Endothelial cell of umbilical vein (primary cell): ENCODE data around the gene FAM184B. TPM values are rescaled to one million over a fixed set of nuclear protein-coding genes. Genes with fewer than 3 reads are reported as not detected.

ENCODE experiments used
- BruUV-seq: library from RNA; stranded (reverse); fragments of 400-500 nt; replicated peaks from 2 replicates; lab custom pipeline; 2021; lab: Mats Ljungman, UMichigan
- CTCF ChIA-PET: fragments of 300-600, 350-600 bp; sonication (Branson Sonifier 250); formaldehyde crosslinking; loops from one replicate; lab custom pipeline; 2021; ENCODE audit warnings: antibody characterized with exemption, inconsistent platforms; lab: Charles Lee
- POLR2A ChIA-PET: fragments of 300-600, 350-600 bp; sonication (Branson Sonifier 250); formaldehyde crosslinking; loops from one replicate; lab custom pipeline; 2021; ENCODE audit warnings: antibody characterized with exemption, inconsistent platforms; lab: Charles Lee
- DNase-seq: peaks from one replicate; pipeline ENCODE4 v3.0.0-alpha.2; 2011; ENCODE audit warnings: low read depth, low spot score
- FAIRE-seq: peaks from 2 replicates; lab custom pipeline; 2011; peaks lifted over from hg19 to GRCh38; lab: Jason Lieb, UNC
- H2AFZ ChIP-seq: 2 replicates; pipeline ENCODE4 v1.6.0; 2012; ENCODE audit warnings: low read depth, low read length, control low read depth, inconsistent platforms
- H3K27ac ChIP-seq: 2 replicates; pipeline ENCODE4 v1.5.1; 2011; ENCODE audit warnings: low read depth, mild to moderate bottlenecking, control low read depth, low read length, moderate library complexity; ENCODE audit not compliant: insufficient read depth
- H3K27me3 ChIP-seq, 2 experiments: 2 replicates each; pipeline versions ENCODE4 v1.6.0 to v1.6.1; 2011; ENCODE audit warnings: low read length in 2 of 2, mixed read lengths in 1 of 2; ENCODE audit not compliant: control insufficient read depth in 2 of 2, insufficient read depth in 2 of 2
- H3K36me3 ChIP-seq, 2 experiments: 2 replicates in 1 of 2; 3 replicates in 1 of 2; pipeline ENCODE4 v1.5.1; 2011; ENCODE audit warnings: low read length in 2 of 2, mild to moderate bottlenecking in 1 of 2, moderate library complexity in 1 of 2; ENCODE audit not compliant: control insufficient read depth in 2 of 2, insufficient read depth in 2 of 2; ENCODE audit errors: extremely low read depth in 1 of 2
- H3K4me1 ChIP-seq: 3 replicates; pipeline ENCODE4 v1.5.1; 2011; ENCODE audit warnings: mild to moderate bottlenecking, low read length; ENCODE audit not compliant: control insufficient read depth, insufficient read depth; ENCODE audit errors: extremely low read depth
- H3K4me2 ChIP-seq: 2 replicates; pipeline ENCODE4 v1.6.1; 2011; ENCODE audit warnings: low read length, control low read depth, mixed read lengths; ENCODE audit not compliant: insufficient read depth
- H3K4me3 ChIP-seq, 3 experiments: fragments of 200-600 bp in 1 of 3; sonication (generic), shearing (Covaris generic) in 1 of 3; replicated peaks in 1 of 3; 2 replicates each; pipeline ENCODE4 v1.5.1; 2011 to 2016; ENCODE audit warnings: control low read depth in 3 of 3, low read length in 3 of 3, mild to moderate bottlenecking in 2 of 3, inconsistent platforms in 1 of 3, low read depth in 1 of 3, moderate library complexity in 1 of 3; ENCODE audit not compliant: insufficient read depth in 1 of 3
- H3K79me2 ChIP-seq: 2 replicates; pipeline ENCODE4 v1.6.0; 2012; ENCODE audit warnings: low read length, inconsistent platforms; ENCODE audit not compliant: control insufficient read depth, insufficient read depth
- H3K9ac ChIP-seq: replicated peaks from 2 replicates; pipeline ENCODE3; 2011; ENCODE audit warnings: low read length, control low read depth; ENCODE audit not compliant: insufficient read depth; ENCODE audit errors: extremely low read depth
- H3K9me1 ChIP-seq: replicated peaks from 3 replicates; pipeline ENCODE4 v1.6.0; 2011; ENCODE audit warnings: mild to moderate bottlenecking, low read length; ENCODE audit not compliant: control insufficient read depth, insufficient read depth; ENCODE audit errors: extremely low read depth
- H3K9me3 ChIP-seq: replicated peaks from 2 replicates; pipeline ENCODE4 v1.5.1; 2012; ENCODE audit warnings: low read length, inconsistent platforms; ENCODE audit not compliant: control insufficient read depth, insufficient read depth
- H4K20me1 ChIP-seq: replicated peaks from 2 replicates; pipeline ENCODE3; 2011; ENCODE audit warnings: mild to moderate bottlenecking, low read length; ENCODE audit not compliant: control insufficient read depth, insufficient read depth; ENCODE audit errors: extremely low read depth
- EZH2 ChIP-seq: IDR thresholded peaks from 2 replicates; pipeline ENCODE4 v1.6.1; 2012; ENCODE audit warnings: borderline replicate concordance, low read depth, mild to moderate bottlenecking, moderate library complexity, low read length, inconsistent platforms; ENCODE audit not compliant: severe bottlenecking
- FOS ChIP-seq: IDR thresholded peaks from 2 replicates; pipeline ENCODE4 v1.6.1; 2011; ENCODE audit warnings: mild to moderate bottlenecking, low read length, moderate library complexity, borderline replicate concordance; ENCODE audit not compliant: insufficient read depth
- GATA2 ChIP-seq: IDR thresholded peaks from 2 replicates; pipeline ENCODE4 v1.7.0; 2011; ENCODE audit warnings: low read depth, mild to moderate bottlenecking, moderate library complexity, mixed read lengths, low read length; ENCODE audit not compliant: insufficient read length, insufficient read depth
- JUN ChIP-seq: IDR thresholded peaks from 2 replicates; pipeline ENCODE4 v1.6.1; 2011; ENCODE audit warnings: borderline replicate concordance, low read depth; ENCODE audit not compliant: insufficient read length, insufficient read depth
- MAX ChIP-seq: IDR thresholded peaks from 2 replicates; pipeline ENCODE4 v1.6.1; 2011; ENCODE audit not compliant: insufficient read depth, insufficient read length
- MYC ChIP-seq: IDR thresholded peaks from one replicate; pipeline ENCODE4 v1.6.1; 2011; ENCODE audit warnings: mild to moderate bottlenecking, low read depth, low read length
- POLR2A ChIP-seq: IDR thresholded peaks from 2 replicates; pipeline ENCODE4 v1.6.1; 2012; ENCODE audit warnings: low read depth, mild to moderate bottlenecking, control low read depth, low read length
- POLR2AphosphoS5 ChIP-seq: IDR thresholded peaks from 2 replicates; pipeline ENCODE4 v1.6.1; 2012; ENCODE audit warnings: low read depth, mild to moderate bottlenecking, control low read depth, low read length, moderate library complexity; ENCODE audit not compliant: insufficient read depth
- dilution Hi-C: fragments of 300-500 bp; cut with MboI; formaldehyde crosslinking; loops from one replicate; pipeline ENCODE4 v1.15.0; 2019; ENCODE audit warnings: low sequenced_read_pairs; ENCODE audit not compliant: extremely low pct_ligation_motif_present
- intact Hi-C: fragments of 100-400 bp; cut with micrococcal nuclease; formaldehyde crosslinking; loops from one replicate; pipeline ENCODE4 v1.10.0; 2022
- polyA plus RNA-seq, 4 experiments: library from polyadenylated mRNA; depleted of rRNA in 3 of 4; stranded (reverse) in 3 of 4; unstranded in 1 of 4; fragments of >200 nt; gene quantifications; 2 replicates each; pipeline versions ENCODE4 v1.2.1 to v1.2.3, GENCODE V29; 2011 to 2012; ENCODE audit warnings: missing spikeins in 1 of 4
- total RNA-seq: library from RNA; stranded (reverse); gene quantifications from 2 replicates; pipeline ENCODE4 v1.2.3, GENCODE V29; 2021
- TF ChIP-seq, protein P1 (sequence below), 2 donors: IDR thresholded peaks; 1 replicate in 1 of 2; 2 replicates in 1 of 2; pipeline ENCODE4 v1.5.1; 2011; ENCODE audit warnings: low read length in 2 of 2, mild to moderate bottlenecking in 2 of 2, moderate library complexity in 2 of 2, control low read depth in 1 of 2, inconsistent platforms in 1 of 2, low read depth in 1 of 2; ENCODE audit not compliant: insufficient read depth in 1 of 2; ENCODE audit errors: extremely low read depth in 1 of 2

The FAM184B gene
- total and polyA plus RNA-seq, 2 donors (not counting 3 experiments of a cell fraction or from before 2014, with no cell fraction given) = not detected

GRCh38 chr4:17713779-17714178 is 67.6 kb downstream of the FAM184B start:
- POLR2A ChIA-PET = no interaction called here
- Histone ChIP-seq H3K79me2 (no peaks in the 10 kb centered on the region), H3K4me1 (no peaks in the 10 kb centered on the region), H3K36me3 (no peaks in the 10 kb centered on the region), H2AFZ (no peak overlapping the region), H3K27me3 (no peaks in the 10 kb centered on the region), H4K20me1 (no peaks in the 10 kb centered on the region), H3K4me2 (no peak overlapping the region), H3K27ac (no peak overlapping the region), H3K9ac (no peak overlapping the region), H3K9me1 (no peaks in the 10 kb centered on the region), H3K9me3 (no peaks in the 10 kb centered on the region), H3K4me3 (no peak overlapping the region)
- intact Hi-C loops (no loop called here), dilution Hi-C loops (no loop called here)
- CTCF ChIA-PET = no interaction called here
- FAIRE-seq = no peak
- no peak for TF ChIP-seq MYC
- no peak for TF ChIP-seq GATA2
- TF ChIP-seq FOS = no peak
- no peak for TF ChIP-seq POLR2AphosphoS5
- TF ChIP-seq EZH2 = no peak
- no peak for TF ChIP-seq JUN
- TF ChIP-seq MAX = no peak
- TF ChIP-seq, protein P1, sequence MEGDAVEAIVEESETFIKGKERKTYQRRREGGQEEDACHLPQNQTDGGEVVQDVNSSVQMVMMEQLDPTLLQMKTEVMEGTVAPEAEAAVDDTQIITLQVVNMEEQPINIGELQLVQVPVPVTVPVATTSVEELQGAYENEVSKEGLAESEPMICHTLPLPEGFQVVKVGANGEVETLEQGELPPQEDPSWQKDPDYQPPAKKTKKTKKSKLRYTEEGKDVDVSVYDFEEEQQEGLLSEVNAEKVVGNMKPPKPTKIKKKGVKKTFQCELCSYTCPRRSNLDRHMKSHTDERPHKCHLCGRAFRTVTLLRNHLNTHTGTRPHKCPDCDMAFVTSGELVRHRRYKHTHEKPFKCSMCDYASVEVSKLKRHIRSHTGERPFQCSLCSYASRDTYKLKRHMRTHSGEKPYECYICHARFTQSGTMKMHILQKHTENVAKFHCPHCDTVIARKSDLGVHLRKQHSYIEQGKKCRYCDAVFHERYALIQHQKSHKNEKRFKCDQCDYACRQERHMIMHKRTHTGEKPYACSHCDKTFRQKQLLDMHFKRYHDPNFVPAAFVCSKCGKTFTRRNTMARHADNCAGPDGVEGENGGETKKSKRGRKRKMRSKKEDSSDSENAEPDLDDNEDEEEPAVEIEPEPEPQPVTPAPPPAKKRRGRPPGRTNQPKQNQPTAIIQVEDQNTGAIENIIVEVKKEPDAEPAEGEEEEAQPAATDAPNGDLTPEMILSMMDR (IDR thresholded peaks at IDR 0.05; ENCODE audit: extremely low read depth in 1 of 2, insufficient read depth in 1 of 2, low read depth in 1 of 2, low read length in 2 of 2) = no peak
- no peak for TF ChIP-seq POLR2A
- no TSS peak for BruUV-seq
- no peak for DNase-seq
